ENCODE data around the gene MYMX. TPM values are rescaled to one million over a fixed set of nuclear protein-coding genes. Genes with fewer than 3 reads are reported as not detected.

The MYMX gene
- polyA plus RNA-seq, 3 donors: not detected

- Mint-ChIP-seq H3K9me3 (no peaks in the 10 kb centered on the region), H3K36me3 (no peaks in the 10 kb centered on the region), H3K4me3 (no peak overlapping the region), H3K4me1 (no peaks in the 10 kb centered on the region), H3K27ac (no peak overlapping the region), H3K27me3 (ENCODE audit: low read depth in 3 of 3) (peaks cover 0 to 4% (median 3%) of the 10 kb centered on the region in 3 donors)
- no peak overlapping the region for H3K4me2 ChIP-seq (replicated peaks; ENCODE audit: extremely low read depth, low read length, poor library complexity, severe bottlenecking)
- no peak overlapping the region for H3K27ac ChIP-seq (ENCODE audit: low read depth in 1 of 2, low read length in 2 of 2)
- no peak for TF ChIP-seq CTCF (IDR thresholded peaks at IDR 0.05)
- no peaks in the 10 kb centered on the region for H3K4me1 ChIP-seq (ENCODE audit: control insufficient read depth in 1 of 2, insufficient read depth in 2 of 2, low read length in 2 of 2)
- no peaks in the 10 kb centered on the region for H3K9me3 ChIP-seq (replicated peaks in 1 of 2; ENCODE audit: control insufficient read depth in 1 of 2, insufficient read depth in 1 of 2, low read length in 2 of 2)
- 100% methylated on average over 3 of the region's 4 CpGs for WGBS (ENCODE audit: insufficient coverage)
- no peak for DNase-seq
- no peaks in the 10 kb centered on the region for H3K79me2 ChIP-seq (ENCODE audit: insufficient read depth, low read length)
- no peak overlapping the region for H3K9ac ChIP-seq (ENCODE audit: insufficient read depth, low read length, poor library complexity, severe bottlenecking)
- H2AFZ ChIP-seq (ENCODE audit: insufficient read depth, low read depth, low read length, poor library complexity, severe bottlenecking): no peak overlapping the region
- intact Hi-C loops (cut with micrococcal nuclease): no loop called here
- no peaks in the 10 kb centered on the region for H4K20me1 ChIP-seq (ENCODE audit: insufficient read depth, low read length)
- H3K4me3 ChIP-seq (replicated peaks in 1 of 3; ENCODE audit: low read depth in 2 of 3, low read length in 3 of 3): no peak overlapping the region
- H3K36me3 ChIP-seq (replicated peaks in 1 of 2; ENCODE audit: control insufficient read depth in 1 of 2, insufficient read depth in 2 of 2, low read length in 2 of 2): no peaks in the 10 kb centered on the region
- no peaks in the 10 kb centered on the region for H3K27me3 ChIP-seq (ENCODE audit: control insufficient read depth in 2 of 2, insufficient read depth in 2 of 2, low read length in 2 of 2)
Measured at GRCh38 chr6:44202332-44202971, 14.3 kb upstream of the MYMX start.

GRCh38 chr6:44202972-44203750 is 13.6 kb upstream of the MYMX start:
- intact Hi-C loops (cut with micrococcal nuclease): no loop called here
- H3K4me1 ChIP-seq (ENCODE audit: control insufficient read depth in 1 of 2, insufficient read depth in 2 of 2, low read length in 2 of 2): no peaks in the 10 kb centered on the region
- Mint-ChIP-seq H3K4me1 (no peaks in the 10 kb centered on the region), H3K27me3 (ENCODE audit: low read depth in 3 of 3) (peaks cover 0 to 3% (median 3%) of the 10 kb centered on the region in 3 donors), H3K36me3 (no peaks in the 10 kb centered on the region), H3K27ac (no peak overlapping the region), H3K4me3 (no peak overlapping the region), H3K9me3 (no peaks in the 10 kb centered on the region)
- H2AFZ ChIP-seq (ENCODE audit: insufficient read depth, low read depth, low read length, poor library complexity, severe bottlenecking): no peak overlapping the region
- DNase-seq: no peak
- 100% methylated on average over 5 of the region's 11 CpGs for WGBS (ENCODE audit: insufficient coverage)
- H3K4me3 ChIP-seq (replicated peaks in 1 of 3; ENCODE audit: low read depth in 2 of 3, low read length in 3 of 3): no peak overlapping the region
- TF ChIP-seq CTCF (IDR thresholded peaks at IDR 0.05): no peak
- H3K27ac ChIP-seq (ENCODE audit: low read depth in 1 of 2, low read length in 2 of 2): no peak overlapping the region
- H3K27me3 ChIP-seq (ENCODE audit: control insufficient read depth in 2 of 2, insufficient read depth in 2 of 2, low read length in 2 of 2): no peaks in the 10 kb centered on the region
- no peaks in the 10 kb centered on the region for H3K79me2 ChIP-seq (ENCODE audit: insufficient read depth, low read length)
- no peaks in the 10 kb centered on the region for H4K20me1 ChIP-seq (ENCODE audit: insufficient read depth, low read length)
- no peak overlapping the region for H3K4me2 ChIP-seq (replicated peaks; ENCODE audit: extremely low read depth, low read length, poor library complexity, severe bottlenecking)
- H3K9me3 ChIP-seq (replicated peaks in 1 of 2; ENCODE audit: control insufficient read depth in 1 of 2, insufficient read depth in 1 of 2, low read length in 2 of 2): no peaks in the 10 kb centered on the region
- no peak overlapping the region for H3K9ac ChIP-seq (ENCODE audit: insufficient read depth, low read length, poor library complexity, severe bottlenecking)
- no peaks in the 10 kb centered on the region for H3K36me3 ChIP-seq (replicated peaks in 1 of 2; ENCODE audit: control insufficient read depth in 1 of 2, insufficient read depth in 2 of 2, low read length in 2 of 2)
